ENCODE results near the gene COX6A2.

COX6A2 gene

DNA sequence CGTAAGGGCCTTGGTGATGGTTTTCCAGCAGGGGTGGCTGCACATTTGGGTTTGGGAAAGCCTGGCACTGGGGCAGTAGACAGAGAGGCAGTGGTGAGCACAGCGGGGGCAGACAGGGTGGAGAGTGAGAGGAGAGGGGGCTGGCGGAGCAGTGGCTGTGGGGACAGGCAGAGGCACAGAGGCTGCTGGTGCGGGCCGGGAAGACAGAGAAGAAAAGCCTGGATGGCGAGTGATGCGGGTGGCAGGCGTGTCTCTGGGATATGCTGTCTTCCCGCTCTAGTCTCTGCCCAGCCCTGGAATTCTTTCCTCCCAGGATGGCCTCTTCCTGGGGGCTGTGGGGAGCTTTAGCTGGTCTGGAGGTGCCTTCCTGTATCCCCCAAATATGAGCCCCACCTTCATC, 18.1 kb downstream of the COX6A2 start:
- DNase-seq (ENCODE audit: low read depth), result no peak

DNA sequence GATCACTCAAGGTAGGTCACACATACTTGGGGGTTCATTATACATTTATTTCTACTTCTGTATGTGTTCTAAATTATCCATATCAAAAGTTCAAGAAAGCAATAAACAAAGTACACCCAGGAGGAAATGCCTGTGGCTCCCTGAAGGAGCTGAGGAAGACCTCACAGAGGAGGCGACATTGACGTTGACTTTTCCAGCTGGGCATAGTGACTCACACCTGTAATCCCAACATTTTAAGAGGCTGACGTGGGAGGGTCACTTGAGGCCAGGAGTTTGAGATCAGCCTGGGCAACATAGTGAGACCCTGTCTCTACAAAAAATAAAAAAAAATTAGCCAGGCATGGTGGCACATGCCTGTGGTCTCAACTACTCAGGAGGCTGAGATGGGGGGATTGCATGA, 18.7 kb downstream of the COX6A2 start:
- no peak for DNase-seq (ENCODE audit: low read depth)

DNA sequence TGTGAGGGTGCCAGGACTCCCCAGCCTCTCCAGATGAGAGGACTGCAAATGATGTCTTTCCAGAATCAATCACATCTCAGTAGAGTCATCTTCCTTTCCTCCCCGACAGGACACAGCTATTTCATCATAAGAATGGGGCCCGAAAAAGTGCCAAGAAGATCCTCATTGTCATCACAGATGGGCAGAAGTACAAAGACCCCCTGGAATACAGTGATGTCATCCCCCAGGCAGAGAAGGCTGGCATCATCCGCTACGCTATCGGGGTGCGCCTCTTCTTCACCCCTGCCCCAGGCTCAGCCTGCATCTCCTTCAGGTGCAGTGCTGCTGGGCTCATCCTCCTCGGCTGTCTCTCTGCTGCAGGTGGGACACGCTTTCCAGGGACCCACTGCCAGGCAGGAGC, 20.8 kb downstream of the COX6A2 start:
- DNase-seq (ENCODE audit: low read depth), result no peak

DNA sequence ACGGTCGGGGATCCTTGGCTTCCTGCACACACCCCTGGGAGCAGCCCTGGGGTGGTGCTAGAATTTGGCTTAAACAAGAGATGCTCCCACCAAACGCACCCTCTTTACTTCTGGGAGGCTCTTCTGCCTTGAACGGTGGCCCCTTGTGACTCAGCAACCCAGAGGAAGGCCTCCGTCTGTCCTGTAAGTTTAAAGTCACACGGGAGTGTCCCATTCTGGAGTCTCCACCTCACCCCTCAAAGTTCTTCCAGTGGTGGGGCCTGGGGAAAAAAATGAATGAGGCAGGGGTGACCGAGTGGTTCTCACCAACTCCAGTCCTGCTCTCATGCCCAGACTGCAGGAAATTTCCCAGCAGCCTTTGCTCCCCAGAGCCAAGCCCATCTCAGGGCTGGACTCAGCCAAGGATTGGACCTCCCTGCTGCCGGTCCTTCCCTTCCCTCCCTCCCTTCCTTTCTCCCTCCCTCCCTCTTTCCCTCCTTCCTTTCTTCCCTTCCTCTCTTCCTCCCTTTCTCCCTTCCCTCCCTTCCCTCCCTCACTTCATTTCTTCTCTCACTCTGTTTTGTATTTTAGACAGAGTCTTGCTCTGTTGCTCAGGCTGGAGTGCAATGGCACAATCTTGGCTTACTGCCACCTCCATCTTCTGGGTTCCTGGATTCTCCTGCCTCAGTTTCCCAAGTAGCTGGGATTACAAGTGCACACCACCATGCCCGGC, 23.7 kb downstream of the COX6A2 start:
- DNase-seq (ENCODE audit: low read depth), result no peak

DNA sequence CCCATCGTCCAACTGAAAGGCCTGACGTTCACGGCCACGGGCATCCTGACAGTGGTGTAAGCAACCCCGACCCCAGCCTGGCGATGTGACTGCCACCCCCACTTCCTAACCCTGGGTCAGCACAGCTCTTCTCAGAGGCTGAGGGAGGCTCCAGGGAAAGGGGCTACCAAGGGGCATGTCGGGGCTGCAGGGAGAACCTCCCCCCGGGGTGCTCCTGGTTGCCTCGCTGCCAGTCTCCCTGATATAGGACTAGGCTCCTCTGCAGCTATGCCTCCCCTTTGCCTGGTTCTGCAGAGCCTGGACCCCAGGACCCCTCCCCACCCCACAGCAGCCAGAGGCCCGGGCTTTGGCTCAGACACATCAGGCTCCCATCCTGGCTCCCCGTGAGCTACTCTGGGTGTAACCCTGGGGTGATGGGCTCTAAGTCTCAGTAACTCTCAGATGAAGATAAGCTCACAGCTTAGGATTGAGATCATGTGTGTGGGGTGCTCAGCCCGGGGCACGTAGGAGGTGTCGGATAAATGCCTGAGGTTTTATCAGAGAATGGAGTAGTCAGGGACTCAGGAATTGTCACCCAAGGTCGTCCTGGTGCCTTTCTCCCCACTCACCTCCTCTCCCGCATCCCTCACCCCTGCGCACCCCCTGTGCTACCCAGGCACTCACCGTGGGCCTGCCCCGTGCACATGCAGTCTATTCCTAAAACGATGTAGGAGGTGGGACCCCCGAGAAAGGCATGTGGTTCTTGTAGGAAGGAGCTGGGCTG, 24.4 kb downstream of the COX6A2 start:
- no peak for DNase-seq (ENCODE audit: low read depth)

DNA sequence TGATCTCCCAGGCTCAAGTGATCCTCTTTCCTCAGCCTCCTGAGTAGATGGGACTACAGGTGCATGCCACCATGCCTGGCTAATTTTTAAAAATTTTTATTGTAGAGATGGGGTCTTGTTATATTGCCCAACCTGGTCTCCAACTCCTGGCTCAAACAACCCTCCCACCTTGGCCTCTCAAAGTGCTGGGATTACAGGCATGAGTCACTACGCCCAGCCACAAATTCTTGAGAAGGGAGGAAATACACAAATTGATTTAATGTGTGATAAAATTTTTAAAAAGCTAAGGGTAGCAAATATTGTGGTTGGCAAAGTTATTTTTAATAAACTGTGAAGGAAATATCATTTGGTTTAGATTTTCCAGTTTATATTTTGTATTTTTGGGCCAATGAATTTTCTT, 25.5 kb downstream of the COX6A2 start:
- DNase-seq (ENCODE audit: low read depth), result no peak

DNA sequence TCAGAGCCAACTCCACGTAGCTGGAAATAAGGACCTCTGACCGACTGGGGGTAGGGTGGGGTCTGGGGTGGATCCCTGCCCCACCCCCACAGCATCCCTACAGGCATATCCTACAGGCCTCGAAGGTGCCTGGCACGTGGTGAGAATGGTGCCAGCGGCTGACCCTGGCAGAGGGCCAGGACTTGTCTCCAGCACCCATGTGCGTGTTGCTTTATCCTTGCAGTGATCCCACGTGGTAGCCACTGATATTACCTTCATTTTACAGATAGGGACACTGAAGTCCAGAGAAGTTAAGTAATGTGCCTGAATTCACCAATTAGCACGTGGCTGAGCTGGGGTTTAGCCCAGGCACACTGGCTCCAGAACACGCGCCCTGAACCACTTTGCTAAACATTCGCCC, 26.7 kb downstream of the COX6A2 start:
- no peak for DNase-seq (ENCODE audit: low read depth)

DNA sequence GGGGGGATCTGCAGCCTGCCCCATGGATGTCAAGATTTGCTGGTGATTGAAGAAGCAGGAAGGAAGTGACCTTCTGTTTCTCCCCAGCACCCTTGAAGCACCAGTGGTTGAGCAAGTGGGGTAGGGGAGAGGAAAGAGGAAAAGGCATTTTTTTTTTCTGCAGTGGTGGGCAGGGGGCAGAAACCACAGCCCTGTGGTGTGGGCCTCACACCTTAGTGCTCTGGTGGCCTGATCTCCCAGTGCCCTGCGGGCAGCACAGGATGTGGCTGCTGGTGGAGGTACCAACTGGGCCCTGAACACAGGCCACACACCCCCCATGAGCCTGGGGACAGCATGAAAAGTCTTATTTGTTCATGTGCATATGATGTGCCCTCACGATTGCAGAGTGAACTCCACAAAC, 28.0 kb downstream of the COX6A2 start:
- no peak for DNase-seq (ENCODE audit: low read depth)

DNA sequence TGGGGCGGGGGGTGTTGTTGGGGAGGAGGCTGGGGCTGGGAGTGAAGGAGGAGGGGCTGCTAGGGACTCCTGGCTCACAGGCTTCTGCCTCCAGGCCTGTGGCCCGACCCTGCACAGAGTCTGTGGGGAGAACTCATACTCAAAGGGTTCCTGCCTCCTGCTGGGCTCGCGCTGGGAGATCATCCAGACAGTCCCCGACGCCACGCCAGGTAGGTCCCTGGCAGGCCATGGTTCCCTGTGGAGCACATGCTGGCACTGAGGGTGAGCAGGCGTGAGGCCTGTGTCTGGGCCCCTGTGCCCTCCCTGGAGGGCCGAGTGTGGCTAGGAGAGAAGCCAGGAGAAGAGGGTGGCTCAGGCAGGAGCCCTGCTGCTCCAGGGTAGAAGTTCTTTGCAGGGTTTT, 30.5 kb downstream of the COX6A2 start:
- DNase-seq (ENCODE audit: low read depth), result no peak

DNA sequence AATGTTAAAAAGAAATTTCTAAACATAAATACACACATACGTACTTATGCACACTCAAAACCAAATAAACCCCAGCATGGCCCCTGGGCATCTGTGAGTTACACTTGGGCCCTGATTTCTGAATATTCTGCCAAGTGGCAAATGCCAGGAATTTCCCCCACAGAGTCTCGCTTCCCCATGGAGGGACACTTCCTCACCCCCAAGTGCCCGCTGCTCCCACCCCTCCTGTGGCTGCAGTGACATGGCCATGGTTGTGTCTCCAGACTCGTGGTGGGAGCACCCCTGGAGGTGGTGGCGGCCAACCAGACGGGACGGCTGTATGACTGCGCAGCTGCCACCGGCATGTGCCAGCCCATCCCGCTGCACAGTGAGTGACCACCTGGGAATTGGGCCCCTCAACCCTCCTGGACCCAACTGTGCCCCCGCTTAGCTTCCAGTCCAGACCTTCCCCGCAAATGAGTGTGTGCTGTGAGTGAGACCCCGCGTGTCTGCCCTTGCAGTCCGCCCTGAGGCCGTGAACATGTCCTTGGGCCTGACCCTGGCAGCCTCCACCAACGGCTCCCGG, 31.0 kb downstream of the COX6A2 start:
- DNase-seq (ENCODE audit: low read depth), result no peak

DNA sequence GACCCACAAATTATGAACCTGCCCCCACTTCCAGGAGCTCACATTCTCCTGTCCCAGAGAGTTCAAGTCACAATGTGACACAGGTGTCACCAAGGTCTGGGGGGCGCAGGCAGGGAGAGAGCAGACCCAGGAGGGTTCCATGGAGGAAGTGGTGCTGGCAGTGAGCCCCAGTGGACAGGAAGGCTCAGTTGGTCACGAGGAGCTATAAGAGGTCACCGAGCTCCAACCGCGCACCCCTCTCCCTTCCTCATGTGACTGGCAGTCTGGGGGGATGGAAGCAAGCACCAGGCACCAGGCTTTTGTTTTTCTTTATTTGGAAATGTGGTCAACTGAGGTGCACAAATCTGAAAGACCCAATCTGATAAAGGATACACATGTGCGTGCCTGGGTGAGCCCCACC, 32.5 kb downstream of the COX6A2 start:
- no peak for DNase-seq (ENCODE audit: low read depth)

DNA sequence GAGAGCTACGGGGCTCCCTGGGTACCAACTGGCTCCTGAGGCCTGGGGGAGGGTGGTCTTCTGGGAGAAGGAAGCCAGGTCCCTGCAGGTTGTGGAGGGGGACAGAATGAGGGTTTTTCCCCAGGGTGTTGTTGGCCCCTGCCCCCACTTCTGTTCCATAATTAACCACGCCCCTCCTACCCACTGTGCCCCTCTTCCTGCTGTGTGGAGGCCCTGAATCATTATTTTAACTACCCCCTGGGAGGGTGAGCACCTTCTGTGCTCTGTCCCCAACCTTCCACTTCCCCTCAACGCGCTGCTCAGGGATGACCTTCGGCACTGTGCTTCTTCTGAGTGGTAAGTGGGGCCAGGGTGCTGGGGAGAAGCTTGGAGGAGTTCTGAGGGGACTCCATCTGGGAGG, 35.1 kb downstream of the COX6A2 start, which contains the start of gene ITGAD:
Gene ITGAD, plus strand, starts transcription at position 280 of the 400 bp plus-strand sequence. Its CDS starts 26 bp downstream, at position 306.
- no peak for DNase-seq (ENCODE audit: low read depth)

DNA sequence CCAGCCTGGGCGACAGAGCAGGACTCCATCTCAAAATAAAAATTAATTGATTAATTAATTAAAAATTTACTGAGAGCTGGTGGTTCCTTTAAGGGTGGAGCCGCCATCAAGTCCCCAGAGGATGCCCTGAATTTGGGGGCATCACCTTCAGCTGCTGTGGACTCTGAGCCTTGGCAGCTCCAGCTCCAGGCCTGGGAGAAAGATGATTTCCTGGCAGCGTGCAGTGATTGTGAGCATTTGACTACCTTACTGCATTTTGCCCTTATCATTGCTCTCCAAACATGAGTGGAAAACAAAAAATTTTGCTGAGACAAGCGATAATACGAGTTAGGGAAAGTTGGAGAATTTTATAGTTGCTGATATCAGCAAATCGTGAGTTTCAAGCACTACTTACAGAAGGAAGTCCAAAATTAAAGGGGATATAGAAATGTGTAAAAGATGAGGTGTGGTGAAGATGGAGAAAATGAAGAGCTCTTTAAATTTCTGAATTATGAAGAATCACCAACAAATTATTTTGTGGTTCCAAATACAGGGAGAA, 37.6 kb downstream of the COX6A2 start:
- no peak for DNase-seq (ENCODE audit: low read depth)

DNA sequence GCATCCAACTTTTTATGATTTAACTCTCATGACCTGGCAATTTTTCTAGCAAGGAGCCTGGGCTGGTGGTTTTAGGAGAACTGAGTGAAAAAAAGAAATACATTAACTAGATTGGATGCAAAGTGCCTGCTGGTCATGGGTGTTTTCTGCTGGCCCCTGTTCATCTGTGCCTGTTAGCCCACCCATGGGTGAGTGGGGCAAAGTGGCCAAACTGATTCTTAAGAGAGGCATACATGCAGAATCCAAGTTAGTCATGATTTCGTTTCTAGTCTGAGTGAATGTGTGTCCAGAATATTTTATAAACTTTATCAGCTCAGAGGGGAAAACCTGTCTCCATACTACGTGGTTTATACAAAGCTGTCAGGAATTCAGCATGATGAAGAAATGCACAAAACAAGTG, 39.6 kb downstream of the COX6A2 start:
- no peak for DNase-seq (ENCODE audit: low read depth)

DNA sequence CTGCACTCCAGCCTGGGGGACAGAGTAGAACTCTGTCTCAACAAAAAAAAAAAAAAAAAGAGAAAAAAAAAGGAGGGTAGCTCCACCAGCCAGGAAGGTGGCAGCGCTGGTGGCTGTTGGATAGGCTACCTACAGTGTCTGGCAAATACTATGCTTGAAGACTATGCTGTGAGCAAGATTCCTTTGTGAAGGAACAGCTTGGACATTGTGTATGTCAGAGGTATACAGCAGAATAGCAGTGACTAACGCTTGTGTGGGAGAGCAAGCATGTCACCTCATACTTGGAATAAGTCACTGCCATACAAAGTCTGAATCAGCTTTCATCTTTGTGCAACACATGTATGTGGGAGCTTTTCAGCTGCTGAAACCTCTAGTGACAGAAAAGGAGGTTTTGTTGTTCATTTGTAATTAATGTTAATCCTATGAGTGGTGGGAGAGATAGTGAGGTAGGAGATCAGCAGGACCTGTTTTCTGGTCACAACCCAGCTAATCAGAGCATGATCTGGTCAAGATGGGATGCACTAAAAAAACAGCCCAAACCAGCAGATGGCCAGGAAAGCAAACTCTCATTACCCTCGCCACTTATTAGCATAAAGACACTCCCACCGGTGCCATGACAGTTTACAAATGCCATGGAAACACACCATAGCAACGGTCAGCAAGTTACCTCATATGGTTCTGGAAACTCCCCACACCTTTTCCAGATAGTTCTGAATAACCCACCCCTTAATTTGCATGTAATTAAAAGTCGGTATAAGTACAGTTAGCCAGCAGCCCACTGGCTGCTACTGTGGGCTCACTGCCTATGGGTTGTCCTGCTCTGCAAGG, 41.8 kb downstream of the COX6A2 start:
- no peak for DNase-seq (ENCODE audit: low read depth)

DNA sequence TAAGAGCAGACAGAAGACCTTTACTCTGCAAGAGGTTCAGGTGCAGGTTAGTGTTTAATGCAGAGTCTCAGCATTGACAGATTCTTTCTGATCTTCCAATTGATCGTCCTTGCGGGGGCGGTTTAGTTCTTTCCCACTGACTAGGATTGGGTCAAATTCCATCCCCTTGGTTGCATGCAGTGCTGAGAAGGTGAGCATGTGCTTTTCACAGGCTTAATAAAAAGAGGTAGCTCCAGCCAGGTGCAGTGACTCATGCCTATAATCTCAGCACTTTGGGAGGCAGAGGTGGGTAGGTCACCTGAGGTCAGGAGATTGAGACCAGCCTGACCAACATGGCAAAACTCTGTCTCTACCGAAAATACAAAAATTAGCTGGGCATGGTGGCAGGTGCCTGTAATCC, 42.5 kb downstream of the COX6A2 start:
- DNase-seq (ENCODE audit: low read depth), result no peak

DNA sequence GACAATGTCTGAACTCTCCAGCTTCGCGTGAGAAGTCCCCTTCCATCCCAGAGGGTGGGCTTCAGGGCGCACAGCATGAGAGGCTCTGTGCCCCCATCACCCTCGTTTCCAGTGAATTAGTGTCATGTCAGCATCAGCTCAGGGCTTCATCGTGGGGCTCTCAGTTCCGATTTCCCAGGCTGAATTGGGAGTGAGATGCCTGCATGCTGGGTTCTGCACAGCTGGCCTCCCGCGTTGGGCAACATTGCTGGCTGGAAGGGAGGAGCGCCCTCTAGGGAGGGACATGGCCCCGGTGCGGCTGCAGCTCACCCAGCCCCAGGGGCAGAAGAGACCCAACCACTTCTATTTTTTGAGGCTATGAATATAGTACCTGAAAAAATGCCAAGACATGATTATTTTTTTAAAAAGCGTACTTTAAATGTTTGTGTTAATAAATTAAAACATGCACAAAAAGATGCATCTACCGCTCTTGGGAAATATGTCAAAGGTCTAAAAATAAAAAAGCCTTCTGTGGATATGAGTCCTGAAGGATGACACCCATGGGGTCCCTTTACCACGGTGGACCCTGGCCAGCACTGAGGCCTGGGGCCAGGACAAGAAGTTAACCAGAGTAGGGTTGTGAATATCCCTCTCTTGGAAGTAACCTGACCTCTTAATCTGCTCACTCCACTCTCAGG, 45.5 kb downstream of the COX6A2 start:
- DNase-seq (ENCODE audit: low read depth), result peak; percentile 42

DNA sequence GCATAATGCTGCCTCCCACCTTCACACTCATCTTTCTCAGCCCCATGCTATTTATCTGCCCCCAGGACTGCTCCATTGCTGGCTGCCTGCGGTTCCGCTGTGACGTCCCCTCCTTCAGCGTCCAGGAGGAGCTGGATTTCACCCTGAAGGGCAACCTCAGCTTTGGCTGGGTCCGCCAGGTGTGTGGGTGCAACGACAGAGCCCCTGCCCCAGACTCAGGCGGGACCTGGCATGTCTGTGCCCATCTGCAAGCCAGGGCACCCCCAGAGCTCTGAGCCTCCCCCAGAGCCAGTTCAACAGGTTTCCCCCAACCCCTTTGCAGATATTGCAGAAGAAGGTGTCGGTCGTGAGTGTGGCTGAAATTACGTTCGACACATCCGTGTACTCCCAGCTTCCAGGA, 48.0 kb downstream of the COX6A2 start:
- no peak for DNase-seq (ENCODE audit: low read depth)
